Measurements from ENCODE around the gene TMEM240.

DNA sequence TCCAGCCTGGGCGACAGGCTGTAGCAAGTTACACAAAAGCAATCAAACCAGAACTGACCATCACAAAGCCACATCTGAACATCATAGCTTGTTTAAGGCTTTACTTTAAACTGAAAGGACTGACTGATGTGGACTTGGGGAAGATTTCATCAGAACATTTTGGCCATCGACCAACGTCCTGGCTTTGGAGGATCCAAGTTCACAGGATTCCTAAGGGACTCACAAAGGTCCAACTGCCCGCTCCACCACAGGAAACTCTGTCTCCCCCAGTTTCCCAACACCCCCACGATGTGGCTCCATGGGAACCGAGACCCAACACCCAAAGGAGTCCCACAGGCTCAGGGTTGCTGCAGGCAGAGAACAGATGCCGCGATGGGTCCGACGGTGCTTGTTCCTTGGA is 24.9 kb upstream of the TMEM240 start:
- TF ChIP-seq, protein P1, sequence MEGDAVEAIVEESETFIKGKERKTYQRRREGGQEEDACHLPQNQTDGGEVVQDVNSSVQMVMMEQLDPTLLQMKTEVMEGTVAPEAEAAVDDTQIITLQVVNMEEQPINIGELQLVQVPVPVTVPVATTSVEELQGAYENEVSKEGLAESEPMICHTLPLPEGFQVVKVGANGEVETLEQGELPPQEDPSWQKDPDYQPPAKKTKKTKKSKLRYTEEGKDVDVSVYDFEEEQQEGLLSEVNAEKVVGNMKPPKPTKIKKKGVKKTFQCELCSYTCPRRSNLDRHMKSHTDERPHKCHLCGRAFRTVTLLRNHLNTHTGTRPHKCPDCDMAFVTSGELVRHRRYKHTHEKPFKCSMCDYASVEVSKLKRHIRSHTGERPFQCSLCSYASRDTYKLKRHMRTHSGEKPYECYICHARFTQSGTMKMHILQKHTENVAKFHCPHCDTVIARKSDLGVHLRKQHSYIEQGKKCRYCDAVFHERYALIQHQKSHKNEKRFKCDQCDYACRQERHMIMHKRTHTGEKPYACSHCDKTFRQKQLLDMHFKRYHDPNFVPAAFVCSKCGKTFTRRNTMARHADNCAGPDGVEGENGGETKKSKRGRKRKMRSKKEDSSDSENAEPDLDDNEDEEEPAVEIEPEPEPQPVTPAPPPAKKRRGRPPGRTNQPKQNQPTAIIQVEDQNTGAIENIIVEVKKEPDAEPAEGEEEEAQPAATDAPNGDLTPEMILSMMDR (IDR thresholded peaks at IDR 0.05) = no peak
- no peak for TF ChIP-seq POLR2A (IDR thresholded peaks at IDR 0.05)

Data from thyroid gland (tissue), 4 donors.